Stimulated activated CD8-positive, alpha-beta memory T cell treated with anti-CD3 and anti-CD28 coated beads, Interleukin-7, amount 100 ng/mL, for 4 hours (primary cell): Measurements from ENCODE around the gene B3GNT2.
"Not testable (repeated sequence)": the region's sequence is repeated elsewhere in the genome, so short reads cannot be mapped to it uniquely, and the experiment has no call there.

ENCODE experiments used
- DNase-seq, 2 donors: peaks; one replicate each; pipeline ENCODE4 v3.0.0-alpha.2; 2020; ENCODE audit warnings: low read depth in 2 of 2

B3GNT2 gene

DNA sequence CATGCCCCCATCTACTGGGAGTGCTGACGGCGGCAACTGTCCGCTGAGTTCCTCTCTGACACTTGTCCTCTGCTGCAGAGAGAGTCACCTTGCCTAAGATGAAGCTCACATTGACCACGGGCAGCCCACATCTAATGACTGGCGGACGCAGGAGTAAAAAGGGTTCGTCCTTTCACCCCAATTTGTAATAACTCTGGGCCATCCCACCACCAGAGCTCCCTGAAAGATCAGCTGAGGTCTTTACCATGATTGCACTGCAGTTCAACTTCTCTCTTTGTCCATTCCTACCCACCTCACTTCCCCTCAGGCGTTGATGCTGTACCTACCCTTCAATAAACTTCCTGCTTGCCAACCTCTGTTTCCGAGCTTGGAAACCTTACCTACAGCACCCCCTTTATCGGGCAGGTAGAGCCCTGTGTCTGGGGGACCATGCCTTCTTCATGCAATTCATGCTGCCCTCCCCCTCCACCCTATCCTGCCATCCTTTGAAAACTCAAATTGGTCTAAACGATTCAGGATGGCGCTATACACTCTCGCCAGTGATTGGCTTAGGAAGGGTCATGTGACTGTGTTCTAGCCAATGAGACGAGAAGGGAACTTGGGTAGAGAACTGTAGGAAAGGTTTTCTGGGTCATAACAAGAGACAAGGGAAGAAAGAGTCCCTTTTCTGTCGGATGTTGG lies 10.3 kb upstream of the B3GNT2 start:
- DNase-seq: no peak

GRCh38 chr2:62186156-62186905 lies 9.6 kb upstream of the B3GNT2 start:
- DNase-seq: no peak

DNA sequence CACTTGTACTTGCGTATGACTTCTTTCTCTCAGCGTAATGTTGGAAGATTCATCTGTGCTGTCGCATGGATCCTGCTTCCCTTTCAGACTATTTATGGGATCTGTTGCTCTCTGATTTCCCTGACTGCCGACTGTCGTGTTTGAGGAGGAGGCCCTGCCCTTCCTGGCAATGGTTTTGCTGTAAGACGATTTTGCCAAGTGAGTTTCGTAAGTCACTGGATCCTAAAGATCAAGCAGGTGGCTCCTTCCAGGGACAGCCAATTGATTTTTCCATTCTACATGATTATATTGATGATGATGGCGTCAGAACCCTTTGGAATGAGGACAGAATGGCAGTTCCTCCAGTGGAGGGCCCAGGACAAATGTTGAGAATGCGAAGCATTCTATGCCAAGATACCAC lies 8.7 kb upstream of the B3GNT2 start:
- no peak for DNase-seq

DNA sequence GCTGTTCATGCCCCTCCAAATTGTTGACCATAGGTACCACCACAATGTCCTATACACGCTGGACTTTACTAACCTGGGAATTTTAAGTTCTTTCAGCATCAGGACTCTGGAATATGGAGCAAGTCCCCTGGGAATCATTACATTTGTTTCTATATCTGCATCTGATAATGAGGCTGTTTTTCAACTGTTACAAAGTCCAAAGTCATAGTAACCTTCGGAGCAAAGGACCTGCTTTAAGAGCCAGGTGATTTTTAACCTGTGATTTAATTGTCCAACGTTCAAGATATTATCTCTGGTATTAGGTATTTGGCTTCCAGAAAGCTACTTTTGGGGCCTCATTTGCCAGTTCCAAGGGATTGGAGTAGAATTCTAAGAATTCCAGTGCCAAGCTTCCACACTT lies 7.5 kb upstream of the B3GNT2 start:
- no peak for DNase-seq

DNA sequence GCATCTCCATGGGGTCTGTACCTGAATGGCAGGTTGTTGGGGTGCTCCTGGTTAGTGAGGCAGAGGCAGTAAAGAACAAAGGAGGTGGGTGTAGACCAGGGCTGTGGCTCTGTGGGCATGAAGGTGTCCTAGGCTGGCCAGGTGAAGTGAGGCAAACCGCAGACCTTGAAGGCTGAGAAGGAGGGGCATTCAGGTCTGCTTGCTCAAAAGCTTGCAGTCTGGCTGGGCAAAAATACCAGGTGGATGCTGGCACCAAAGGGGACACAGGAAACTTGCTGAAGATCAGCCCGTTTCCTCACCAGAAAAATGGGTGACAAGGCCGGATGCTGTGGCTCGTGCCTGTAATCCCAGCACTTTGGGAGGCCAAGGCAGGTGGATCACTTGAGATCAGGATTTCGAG lies 6.7 kb upstream of the B3GNT2 start:
- no peak for DNase-seq

DNA sequence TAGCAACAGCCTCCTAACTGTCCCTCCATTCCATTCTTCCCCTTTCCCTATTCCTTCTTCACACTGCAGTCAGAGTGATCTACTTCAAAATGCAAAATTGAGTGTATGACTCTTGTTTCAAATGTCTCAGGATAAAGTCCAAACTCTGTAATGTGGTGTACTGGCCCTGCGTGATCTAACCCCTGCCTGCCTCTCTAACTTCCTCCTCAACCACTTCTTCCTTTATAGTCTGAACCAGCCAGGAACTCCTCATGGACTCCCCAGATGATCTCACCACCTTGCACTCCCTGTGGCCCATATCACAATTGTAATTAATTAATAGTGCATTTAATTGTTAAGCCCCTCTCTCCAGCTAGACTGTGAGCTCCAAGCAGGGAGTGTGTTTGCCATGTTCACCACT lies 3.1 kb upstream of the B3GNT2 start:
- no peak for DNase-seq

DNA sequence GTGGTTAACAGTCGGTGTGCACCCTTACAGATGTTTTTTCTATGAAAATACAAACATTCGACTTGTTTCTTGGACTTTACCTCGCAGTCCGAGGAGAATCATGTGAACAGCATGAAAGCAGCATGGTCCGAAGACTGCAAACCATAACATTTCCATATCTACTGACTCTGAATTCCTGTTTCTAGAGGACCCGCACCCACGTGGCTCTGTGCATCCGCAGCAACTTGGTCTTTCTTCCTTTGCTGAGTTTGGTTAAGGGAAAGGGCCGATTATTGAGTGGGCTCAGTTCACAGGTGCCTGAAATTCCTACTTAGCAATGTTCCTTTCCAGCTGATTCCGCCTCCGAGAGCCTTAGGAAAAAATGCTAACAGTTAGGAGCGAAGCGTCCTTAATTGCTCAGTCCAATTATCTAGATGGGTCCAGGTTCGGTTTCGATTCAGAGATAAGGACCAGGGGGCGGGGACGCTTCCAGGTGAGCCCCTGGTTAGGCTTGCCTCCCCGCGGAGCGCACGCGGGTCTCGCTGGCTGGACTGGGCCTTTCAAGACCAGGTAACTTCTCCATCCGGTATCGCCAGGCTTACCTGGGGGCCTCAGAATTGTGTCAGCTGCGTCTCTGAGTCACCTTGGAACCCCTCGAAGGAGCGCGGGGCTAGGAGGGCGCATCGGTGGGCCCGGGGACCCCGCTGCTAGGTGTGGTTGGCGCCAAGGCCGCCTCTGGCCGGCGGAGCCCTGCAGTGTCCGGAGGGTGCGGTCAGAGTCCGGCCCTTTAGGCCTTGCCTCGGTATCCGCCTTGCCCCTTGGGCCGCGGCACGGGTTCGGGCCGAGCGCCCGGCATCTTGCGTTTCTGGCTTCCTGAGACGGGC lies 1.1 kb upstream of the B3GNT2 start:
- DNase-seq: no peak

- DNase-seq: peak; percentile 25 to 41
These were observed 475 bp downstream of the B3GNT2 start for GRCh38 chr2:62196278-62196901.

DNA sequence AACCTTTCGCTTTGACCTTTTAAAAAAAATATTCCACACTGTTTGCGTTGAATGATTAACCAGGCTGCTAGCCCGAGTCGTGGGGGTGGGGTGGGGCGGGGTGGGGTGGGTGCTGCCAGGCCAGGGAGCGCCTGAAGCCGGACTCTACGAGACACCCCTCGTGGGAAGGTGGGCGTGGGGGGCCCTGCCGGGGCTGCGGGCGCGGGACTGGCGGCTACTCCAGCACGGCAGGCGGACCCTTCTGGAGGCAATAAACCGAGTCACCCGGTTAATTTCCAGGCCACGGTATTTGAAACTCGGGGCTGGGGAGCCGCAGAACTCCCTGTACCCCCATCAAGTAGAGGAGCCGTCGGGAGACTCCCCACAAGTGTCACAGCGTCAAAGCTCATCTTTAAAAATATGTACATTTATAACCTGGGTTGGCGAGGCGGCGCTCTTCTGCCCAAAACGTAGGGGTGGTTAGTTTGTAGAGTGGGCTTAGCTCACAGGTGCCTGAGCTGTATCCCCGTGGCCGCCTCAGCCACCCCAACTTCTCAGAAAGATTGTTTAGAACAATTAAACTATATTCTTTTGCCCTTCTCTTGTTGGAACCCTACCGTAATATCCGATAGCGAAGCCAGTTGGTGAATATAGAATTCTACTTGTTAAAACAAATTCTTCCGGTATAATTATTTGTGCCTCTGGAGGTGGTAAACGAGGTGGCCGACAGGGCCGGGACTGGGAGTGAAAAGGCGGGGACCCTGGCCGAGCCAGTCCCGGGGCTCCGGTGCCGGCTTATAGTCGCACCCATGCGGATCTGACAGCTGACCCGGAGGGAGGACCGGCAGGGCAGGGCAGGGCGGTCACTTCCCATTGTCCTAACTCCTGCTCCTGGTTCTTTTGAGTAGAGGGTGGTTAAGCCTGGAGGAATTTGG lies 1.4 kb downstream of the B3GNT2 start:
- peak in 1 of 2 donors; percentile 24 for DNase-seq

- no peak for DNase-seq
These were observed 2.2 kb downstream of the B3GNT2 start for GRCh38 chr2:62197925-62198633.

GRCh38 chr2:62198854-62199253 lies 2.9 kb downstream of the B3GNT2 start:
- DNase-seq: not testable (repeated sequence)

GRCh38 chr2:62199392-62200125 lies 3.6 kb downstream of the B3GNT2 start:
- DNase-seq: no peak

DNA sequence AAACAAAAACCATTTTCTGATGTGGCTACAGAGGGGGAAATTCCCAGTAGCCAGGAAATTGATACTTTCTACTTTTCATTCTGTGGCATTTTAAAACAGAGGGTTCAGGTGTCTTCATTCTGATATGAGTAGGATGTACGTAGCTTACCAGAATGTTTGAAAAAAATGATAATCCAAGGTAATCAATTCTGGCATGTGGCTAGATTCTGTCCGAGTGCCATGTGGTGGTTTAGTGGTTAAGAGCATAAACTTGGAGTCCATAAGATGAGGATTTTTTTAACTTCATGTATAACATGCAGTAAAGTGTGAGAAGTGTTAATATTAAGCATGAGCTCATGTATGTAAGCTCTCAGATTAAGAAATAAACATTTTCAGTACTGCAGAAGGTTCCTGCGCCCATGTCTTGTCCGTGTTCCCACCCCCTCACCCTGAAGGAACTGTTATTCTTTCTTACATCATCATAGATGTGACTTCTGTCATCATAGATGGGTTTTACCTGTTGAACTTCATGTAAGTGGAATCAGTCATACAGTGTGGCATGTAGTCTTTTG lies 4.5 kb downstream of the B3GNT2 start:
- DNase-seq: no peak

DNA sequence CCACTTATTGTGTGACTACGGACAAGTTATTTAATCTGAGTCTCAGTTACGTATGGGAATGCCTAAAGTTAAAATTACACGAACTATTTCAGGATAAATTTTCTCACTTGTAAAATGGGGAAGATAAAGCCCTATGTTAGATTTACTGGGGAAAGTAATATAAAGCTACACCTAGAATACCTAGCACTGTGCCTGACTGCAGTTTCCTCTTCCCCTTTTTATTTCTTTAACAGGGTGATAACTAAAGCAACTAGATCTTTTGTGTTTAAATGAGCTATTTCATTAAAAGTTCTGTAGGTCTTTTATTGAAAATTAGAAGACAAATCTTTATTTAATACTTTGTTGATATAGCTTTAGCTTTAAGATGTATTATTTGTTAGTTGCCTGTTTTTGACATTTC lies 5.0 kb downstream of the B3GNT2 start:
- DNase-seq: no peak

- DNase-seq: no peak
These were observed 5.4 kb downstream of the B3GNT2 start for GRCh38 chr2:62201307-62201706.

GRCh38 chr2:62202019-62202722 lies 6.3 kb downstream of the B3GNT2 start:
- DNase-seq: no peak

DNA sequence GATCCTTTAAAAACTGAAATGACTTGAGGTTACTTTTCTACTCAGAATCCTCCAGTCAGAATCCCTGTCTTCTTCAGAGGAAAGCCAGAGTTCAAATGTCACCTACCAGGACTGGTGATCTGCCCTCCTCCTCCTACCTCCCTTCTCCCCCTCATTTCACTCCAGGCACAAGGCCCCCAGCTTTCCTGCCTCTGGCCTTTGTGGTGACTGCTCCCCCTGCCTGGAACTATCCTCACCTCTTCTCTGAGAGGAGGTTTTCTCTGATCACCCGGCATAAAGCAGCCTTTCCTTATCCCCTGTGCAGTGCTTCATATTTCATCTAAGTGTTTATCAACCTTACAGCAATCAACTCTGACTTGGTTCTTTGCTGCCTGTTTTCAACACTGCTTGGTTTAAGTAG lies 6.8 kb downstream of the B3GNT2 start:
- no peak for DNase-seq

- DNase-seq: no peak
These were observed 7.5 kb downstream of the B3GNT2 start for GRCh38 chr2:62203459-62203858.

GRCh38 chr2:62204998-62205496 lies 9.1 kb downstream of the B3GNT2 start:
- DNase-seq: no peak
